Endothelial cell of umbilical vein (primary cell): ENCODE results near the gene GRID1.

Experiments
- CTCF ChIP-seq, 2 donors: IDR thresholded peaks; 1 replicate in 1 of 2; 2 replicates in 1 of 2; pipeline ENCODE4 v1.5.1; 2011; ENCODE audit warnings: low read length in 2 of 2, mild to moderate bottlenecking in 2 of 2, moderate library complexity in 2 of 2, control low read depth in 1 of 2, inconsistent platforms in 1 of 2, low read depth in 1 of 2; ENCODE audit not compliant: insufficient read depth in 1 of 2; ENCODE audit errors: extremely low read depth in 1 of 2
- EZH2 ChIP-seq: IDR thresholded peaks from 2 replicates; pipeline ENCODE4 v1.6.1; 2012; ENCODE audit warnings: borderline replicate concordance, low read depth, mild to moderate bottlenecking, moderate library complexity, low read length, inconsistent platforms; ENCODE audit not compliant: severe bottlenecking
- JUN ChIP-seq: IDR thresholded peaks from 2 replicates; pipeline ENCODE4 v1.6.1; 2011; ENCODE audit warnings: borderline replicate concordance, low read depth; ENCODE audit not compliant: insufficient read length, insufficient read depth
- MAX ChIP-seq: IDR thresholded peaks from 2 replicates; pipeline ENCODE4 v1.6.1; 2011; ENCODE audit not compliant: insufficient read depth, insufficient read length
- MYC ChIP-seq: IDR thresholded peaks from one replicate; pipeline ENCODE4 v1.6.1; 2011; ENCODE audit warnings: mild to moderate bottlenecking, low read depth, low read length
- POLR2A ChIP-seq: IDR thresholded peaks from 2 replicates; pipeline ENCODE4 v1.6.1; 2012; ENCODE audit warnings: low read depth, mild to moderate bottlenecking, control low read depth, low read length
- POLR2AphosphoS5 ChIP-seq: IDR thresholded peaks from 2 replicates; pipeline ENCODE4 v1.6.1; 2012; ENCODE audit warnings: low read depth, mild to moderate bottlenecking, control low read depth, low read length, moderate library complexity; ENCODE audit not compliant: insufficient read depth

- TF ChIP-seq CTCF (IDR thresholded peaks at IDR 0.05; ENCODE audit: extremely low read depth in 1 of 2, insufficient read depth in 1 of 2, low read depth in 1 of 2, low read length in 2 of 2) (no peak), POLR2AphosphoS5 (no peak), JUN (no peak), EZH2 (peak; percentile 60), MAX (no peak), MYC (no peak), POLR2A (no peak)
These were observed 2.6 kb downstream of the GRID1 start for GRCh38 chr10:86363833-86364490.
